ENCODE data around the gene TMEM242. TPM values are rescaled to one million over a fixed set of nuclear protein-coding genes. Genes with fewer than 3 reads are reported as not detected.

The TMEM242 gene
- total and polyA plus RNA-seq, 2 of the 8 experiments (the other 6 are each of a cell fraction or from before 2014, with no cell fraction given), result 2.4 to 9.0 TPM

- Histone ChIP-seq H3K4ac (replicated peaks; ENCODE audit: insufficient read length, low read depth, low read length) (no peak overlapping the region), H2AK5ac (ENCODE audit: low read depth, low read length) (no peak overlapping the region), H3K27ac (ENCODE audit: low read depth, low read length) (no peak overlapping the region), H4K91ac (replicated peaks; ENCODE audit: insufficient read length, low read length) (no peak overlapping the region), H4K8ac (ENCODE audit: extremely low read depth, insufficient read depth, low read length) (no peak overlapping the region), H3K56ac (replicated peaks; ENCODE audit: insufficient read length, low read depth, low read length) (no peak overlapping the region), H3K79me1 (ENCODE audit: low read depth, low read length) (no peaks in the 10 kb centered on the region), H4K5ac (ENCODE audit: insufficient read length, low read depth, low read length) (no peak overlapping the region), H3K18ac (ENCODE audit: extremely low read depth, low read length) (no peak overlapping the region), H4K20me1 (replicated peaks in 1 of 2; ENCODE audit: control insufficient read depth in 1 of 2, insufficient read depth in 2 of 2, low read length in 2 of 2) (no peaks in the 10 kb centered on the region), H2BK12ac (ENCODE audit: low read depth, low read length) (no peak overlapping the region), H3K4me1 (replicated peaks in 1 of 4; ENCODE audit: control insufficient read depth in 3 of 4, insufficient read depth in 4 of 4, low read length in 3 of 4) (0 out of 7 replicates have a peak, but pooled peaks cover 0 to 2% (median 0%) of the 10 kb centered on the region in 4 experiments), H2AFZ (ENCODE audit: low read length) (no peak overlapping the region), H2BK20ac (ENCODE audit: low read length) (no peak overlapping the region), H3K23me2 (ENCODE audit: low read depth, low read length) (no peaks in the 10 kb centered on the region), H3K27me3 (replicated peaks in 1 of 4; ENCODE audit: control insufficient read depth in 3 of 4, extremely low read depth in 1 of 4, insufficient read depth in 3 of 4, low read length in 3 of 4) (no peaks in the 10 kb centered on the region), H3K9ac (replicated peaks in 1 of 4; ENCODE audit: extremely low read depth in 1 of 4, low read depth in 3 of 4, low read length in 3 of 4) (no peak overlapping the region), H3K9me3 (ENCODE audit: insufficient read depth in 2 of 2, low read depth in 1 of 2, low read length in 1 of 2) (no peaks in the 10 kb centered on the region; a peak in 1 of 4 replicates), H3K14ac (ENCODE audit: insufficient read length) (no peak overlapping the region), H3K36me3 (ENCODE audit: control insufficient read depth in 2 of 4, insufficient read depth in 4 of 4, low read length in 3 of 4) (no peaks in the 10 kb centered on the region), H2BK5ac (ENCODE audit: low read depth, low read length) (no peak overlapping the region), H3K4me2 (ENCODE audit: insufficient read depth in 1 of 2, low read depth in 2 of 2, low read length in 2 of 2) (no peak overlapping the region), H3K23ac (ENCODE audit: insufficient read length) (no peak overlapping the region), H2BK120ac (replicated peaks; ENCODE audit: low read depth, low read length) (no peak overlapping the region), H3K79me2 (ENCODE audit: control insufficient read depth in 1 of 2, insufficient read depth in 2 of 2, low read length in 2 of 2) (no peaks in the 10 kb centered on the region), H2BK15ac (ENCODE audit: low read length) (no peak overlapping the region), H3K4me3 (ENCODE audit: extremely low read depth in 1 of 4, insufficient read depth in 2 of 4, low read depth in 3 of 4, low read length in 4 of 4) (no peak overlapping the region)
- FAIRE-seq, result no peak
- ChIA-PET CTCF (ENCODE audit: partially characterized antibody) (interaction anchor here (1.3 kb wide), 1 partner anchor 23 kb away, joined by 3 read pairs; no protein-coding TSS in a partner anchor), POLR2A (ENCODE audit: partially characterized antibody) (no interaction called here)
- TF ChIP-seq ASH2L (IDR thresholded peaks at IDR 0.05; ENCODE audit: low read length), result no peak
- no peak for DNase-seq (ENCODE audit: low read depth in 1 of 2, low spot score in 2 of 2)
- WGBS, 2 experiments (ENCODE audit: extremely low coverage in 1 of 2, insufficient coverage in 1 of 2, insufficient read length in 1 of 2, insufficient replicate concordance in 2 of 2, low coverage in 1 of 2, low lambda C conversion rate in 2 of 2, missing lambda C conversion rate in 1 of 2), result 84% methylated on average over 1 of the region's 1 CpG; no CpG with 5 or more reads in 1 of the 2 experiments
Measured at GRCh38 chr6:157248264-157248663, 75.1 kb downstream of the TMEM242 start.

Measured in H1 (cell line).